Aorta (tissue), 5 donors: ENCODE measurements around the gene ARHGAP30. TPM values are rescaled to one million over a fixed set of nuclear protein-coding genes. Genes with fewer than 3 reads are reported as not detected.
"Not testable (repeated sequence)": the region's sequence is repeated elsewhere in the genome, so short reads cannot be mapped to it uniquely, and the experiment has no call there.

Experiments used
- ATAC-seq: fragments of 200-7000 bp; cut with Tn5 transposase; one replicate; pipeline ENCODE4 v1.9.1; 2022; ENCODE audit warnings: moderate library complexity; ENCODE audit not compliant: low FRiP score
- DNase-seq, 2 donors: peaks; one replicate each; pipeline ENCODE4 v3.0.0-alpha.2; 2020
- H3K27ac ChIP-seq, 2 donors: one replicate each; pipeline ENCODE4 v1.5.1; 2013; ENCODE audit warnings: low read length in 2 of 2, mild to moderate bottlenecking in 2 of 2, moderate library complexity in 2 of 2, control low read depth in 1 of 2, inconsistent platforms in 1 of 2, low read depth in 1 of 2
- H3K27me3 ChIP-seq, 2 donors: one replicate each; pipeline ENCODE4 v1.6.1; 2013; ENCODE audit warnings: control low read depth in 1 of 2, low read length in 1 of 2, mild to moderate bottlenecking in 1 of 2, moderate library complexity in 1 of 2; ENCODE audit not compliant: insufficient read depth in 2 of 2, control insufficient read depth in 1 of 2
- H3K36me3 ChIP-seq, 2 donors: one replicate each; pipeline ENCODE4 v1.6.1; 2013; ENCODE audit warnings: control low read depth in 1 of 2, low read length in 1 of 2, mild to moderate bottlenecking in 1 of 2; ENCODE audit not compliant: insufficient read depth in 2 of 2, control insufficient read depth in 1 of 2
- H3K4me1 ChIP-seq, 2 donors: one replicate each; pipeline ENCODE4 v1.6.1; 2013; ENCODE audit warnings: low read length in 2 of 2, control low read depth in 1 of 2, mild to moderate bottlenecking in 1 of 2, moderate library complexity in 1 of 2; ENCODE audit not compliant: insufficient read depth in 2 of 2, control insufficient read depth in 1 of 2
- H3K4me3 ChIP-seq, 2 donors: one replicate each; pipeline ENCODE4 v1.5.1; 2013; ENCODE audit warnings: low read length in 2 of 2, control low read depth in 1 of 2, mild to moderate bottlenecking in 1 of 2
- H3K9me3 ChIP-seq: one replicate; pipeline ENCODE4 v1.6.1; 2013; ENCODE audit warnings: mild to moderate bottlenecking, low read length; ENCODE audit not compliant: control insufficient read depth
- WGBS, 2 donors: extraction: QIAGEN DNeasy Blood & Tissue Kit; methylation state at CpG; one replicate each; pipeline ENCODE4 v1.1.7; 2013; 5-methylcytosine and 5-hydroxymethylcytosine counted together
- intact Hi-C, 2 donors: fragments of 100-400 bp; cut with DNase I; formaldehyde crosslinking; loops; one replicate each; pipeline versions ENCODE4 v1.14.2 to v1.15.0; 2022
- polyA plus RNA-seq, 2 donors: library from polyadenylated mRNA; stranded (reverse); fragments of 200-250 nt; gene quantifications; one replicate each; pipeline ENCODE4 v1.2.3, GENCODE V29; 2013
- total RNA-seq, 2 donors: library from RNA; stranded (reverse); fragmentation: NEBNext Ultra II Directional; extraction: Animal tissue kit (Norgen Biotek cat#: 25700); gene quantifications; one replicate each; pipeline ENCODE4 v1.2.1, GENCODE V29; 2021
- donor health status: healthy with polysubstance abuse.
- donor health status: Bipolar disorder and iron deficiency.
- donor health status: DM: no; HTN: no; CAD: no.
- donor health status: DM: no; HTN: no; CAD: no.
- donor health status: DM: yes; HTN: yes; CAD: no.

The ARHGAP30 gene
- total and polyA plus RNA-seq, 4 donors: 1.3 to 20.5 (median 13.4) TPM

GRCh38 chr1:161044535-161044907 lies 25.2 kb downstream of the ARHGAP30 start:
- intact Hi-C loops: no loop called here
- ATAC-seq (no peak), DNase-seq (peak in 1 of 2 donors; percentile 14)
- Histone ChIP-seq H3K27me3 (no peaks in the 10 kb centered on the region), H3K9me3 (no peaks in the 10 kb centered on the region), H3K36me3 (peaks cover 4 to 9% of the 10 kb centered on the region in 2 donors), H3K4me3 (peak overlapping the region; percentile 74 to 92), H3K27ac (no peak overlapping the region), H3K4me1 (no peaks in the 10 kb centered on the region)

GRCh38 chr1:161039546-161039945 lies 30.1 kb downstream of the ARHGAP30 start:
- intact Hi-C loops: no loop called here
- 75 to 77% methylated on average over 5 of the region's 5 CpGs for WGBS, 2 donors
- ATAC-seq (no peak), DNase-seq (no peak)
- Histone ChIP-seq H3K36me3 (peaks cover 4 to 11% of the 10 kb centered on the region in 2 donors), H3K4me3 (no peak overlapping the region), H3K9me3 (no peaks in the 10 kb centered on the region), H3K27me3 (no peaks in the 10 kb centered on the region), H3K27ac (no peak overlapping the region), H3K4me1 (no peaks in the 10 kb centered on the region)

GRCh38 chr1:161039154-161039545 lies 30.5 kb downstream of the ARHGAP30 start:
- Histone ChIP-seq H3K27ac (no peak overlapping the region), H3K36me3 (peaks cover 4 to 11% of the 10 kb centered on the region in 2 donors), H3K9me3 (no peaks in the 10 kb centered on the region), H3K4me3 (no peak overlapping the region), H3K4me1 (no peaks in the 10 kb centered on the region), H3K27me3 (no peaks in the 10 kb centered on the region)
- WGBS, 2 donors: 25 to 44% methylated on average over 3 of the region's 3 CpGs
- no peak for DNase-seq
- intact Hi-C loops: no loop called here
- ATAC-seq: no peak

- H3K27me3 ChIP-seq: no peaks in the 10 kb centered on the region
- 46 to 59% methylated on average over 47 to 54 of the region's 54 CpGs for WGBS, 2 donors
- ATAC-seq: peak; percentile 75
- no peaks in the 10 kb centered on the region for H3K4me1 ChIP-seq
- no peak within 1 kb of the TSS for H3K27ac ChIP-seq
- H3K9me3 ChIP-seq: no peaks in the 10 kb centered on the region
- peak within 1 kb of the TSS in 1 of 2 donors; percentile 18 for H3K4me3 ChIP-seq
- peaks cover 4 to 11% of the 10 kb centered on the region in 2 donors for H3K36me3 ChIP-seq
- DNase-seq: peak; percentile 75 to 86
- intact Hi-C loops: no loop called here
These were observed 31.1 kb downstream of the ARHGAP30 start, which contains the start of gene TSTD1 for GRCh38 chr1:161038523-161039153. TSTD1 (minus strand) TSS chr1:161038964; CDS start chr1:161038889, 75 bp downstream.

GRCh38 chr1:161037661-161038522 lies 31.8 kb downstream of the ARHGAP30 start:
- 72 to 76% methylated on average over 21 of the region's 21 CpGs for WGBS, 2 donors
- H3K4me3 ChIP-seq: no peak overlapping the region
- DNase-seq (no peak), ATAC-seq (no peak)
- no peaks in the 10 kb centered on the region for H3K27me3 ChIP-seq
- H3K27ac ChIP-seq: no peak overlapping the region
- H3K4me1 ChIP-seq: no peaks in the 10 kb centered on the region
- H3K36me3 ChIP-seq: peaks cover 4 to 11% of the 10 kb centered on the region in 2 donors
- intact Hi-C loops: no loop called here
- no peaks in the 10 kb centered on the region for H3K9me3 ChIP-seq

- DNase-seq (no peak), ATAC-seq (no peak)
- Histone ChIP-seq H3K4me3 (no peak overlapping the region), H3K36me3 (no peaks in the 10 kb centered on the region), H3K27me3 (no peaks in the 10 kb centered on the region), H3K4me1 (no peaks in the 10 kb centered on the region), H3K9me3 (no peaks in the 10 kb centered on the region), H3K27ac (no peak overlapping the region)
- 95 to 96% methylated on average over 3 of the region's 3 CpGs for WGBS, 2 donors
- intact Hi-C loops: no loop called here
These were observed 35.9 kb downstream of the ARHGAP30 start for GRCh38 chr1:161033751-161034150.

- H3K9me3 ChIP-seq: no peaks in the 10 kb centered on the region
- no peak overlapping the region for H3K4me3 ChIP-seq
- H3K36me3 ChIP-seq: no peaks in the 10 kb centered on the region
- no peak overlapping the region for H3K27ac ChIP-seq
- intact Hi-C loops: no loop called here
- no peaks in the 10 kb centered on the region for H3K4me1 ChIP-seq
- WGBS, 2 donors: 83 to 84% methylated on average over 1 of the region's 1 CpG
- no peak for ATAC-seq
- no peak for DNase-seq
- H3K27me3 ChIP-seq: no peaks in the 10 kb centered on the region
These were observed 37.3 kb downstream of the ARHGAP30 start for GRCh38 chr1:161032409-161032808.

GRCh38 chr1:161031874-161032273 lies 37.8 kb downstream of the ARHGAP30 start:
- DNase-seq: no peak
- Histone ChIP-seq H3K4me1 (no peaks in the 10 kb centered on the region), H3K36me3 (no peaks in the 10 kb centered on the region), H3K27me3 (no peaks in the 10 kb centered on the region), H3K27ac (no peak overlapping the region), H3K4me3 (no peak overlapping the region), H3K9me3 (no peaks in the 10 kb centered on the region)
- intact Hi-C loops: no loop called here
- ATAC-seq: no peak
- WGBS, 2 donors: 81 to 100% methylated on average over 2 of the region's 2 CpGs

GRCh38 chr1:161029466-161029865 lies 40.2 kb downstream of the ARHGAP30 start:
- 94 to 96% methylated on average over 32 of the region's 32 CpGs for WGBS, 2 donors
- ATAC-seq: not testable (repeated sequence)

More at GRCh38 chr1:161029466-161029865, 40.2 kb downstream of the ARHGAP30 start:
- intact Hi-C loops, H3K4me1 ChIP-seq, H3K4me3 ChIP-seq, H3K36me3 ChIP-seq, H3K9me3 ChIP-seq, DNase-seq, H3K27me3 ChIP-seq, H3K27ac ChIP-seq: not testable (repeated sequence)
